GM12878 (cell line): ENCODE results near the gene CHD6. TPM values are rescaled to one million over a fixed set of nuclear protein-coding genes. Genes with fewer than 3 reads are reported as not detected.

Experiments
- ATAC-seq: fragments of 200-7000 bp; cut with Tn5 transposase; 3 replicates; pipeline ENCODE4 v1.9.1; 2020; ENCODE audit warnings: mild to moderate bottlenecking, moderate library complexity
- BruUV-seq: library from RNA; stranded (reverse); fragments of 400-500 nt; replicated peaks from 2 replicates; lab custom pipeline; 2021; lab: Mats Ljungman, UMichigan
- CTCF ChIA-PET: fragments of 300-600 bp; sonication (Branson Sonifier 250); formaldehyde crosslinking; extraction: SDS; loops from one replicate; lab custom pipeline; 2021; ENCODE audit warnings: inconsistent platforms; lab: Yijun Ruan, JAX
- POLR2A ChIA-PET: fragments of 350-600 bp; formaldehyde crosslinking; extraction: SDS; loops from one replicate; lab custom pipeline; 2021; ENCODE audit warnings: inconsistent platforms; lab: Charles Lee
- RAD21 ChIA-PET: fragments of 300-600 bp; sonication (Branson Sonifier 250); formaldehyde crosslinking; loops from one replicate; lab custom pipeline; 2023; ENCODE audit warnings: antibody characterized with exemption; ENCODE audit not compliant: unreplicated experiment; lab: Charles Lee
- SMC1A ChIA-PET: fragments of 300-600 bp; sonication (Branson Sonifier 250); formaldehyde crosslinking; loops from one replicate; lab custom pipeline; 2023; ENCODE audit not compliant: unreplicated experiment, uncharacterized antibody; lab: Charles Lee
- DNase-seq: peaks from one replicate; pipeline ENCODE4 v3.0.0-alpha.2; 2011; ENCODE audit warnings: low read depth, low spot score
- FAIRE-seq: peaks from 3 replicates; lab custom pipeline; 2011; peaks lifted over from hg19 to GRCh38; lab: Jason Lieb, UNC
- H2AFZ ChIP-seq: 2 replicates; pipeline ENCODE4 v1.6.0; 2011; ENCODE audit warnings: low read depth, low read length, control low read depth; ENCODE audit not compliant: control insufficient read depth
- H3K27ac ChIP-seq: 2 replicates; pipeline ENCODE4 v1.5.1; 2011; ENCODE audit warnings: control low read depth; ENCODE audit not compliant: control insufficient read depth, insufficient read depth
- H3K27me3 ChIP-seq, 2 experiments: replicated peaks in 1 of 2; 2 replicates each; pipeline versions ENCODE4 v1.6.0 to v1.6.1; 2011; ENCODE audit warnings: low read length in 1 of 2; ENCODE audit not compliant: control insufficient read depth in 2 of 2, insufficient read depth in 2 of 2
- H3K36me3 ChIP-seq, 2 experiments: 2 replicates each; pipeline ENCODE4 v1.5.1; 2011; ENCODE audit warnings: low read length in 1 of 2; ENCODE audit not compliant: control insufficient read depth in 2 of 2, insufficient read depth in 2 of 2
- H3K4me1 ChIP-seq: 2 replicates; pipeline ENCODE4 v1.6.1; 2011; ENCODE audit warnings: mild to moderate bottlenecking, low read length, moderate library complexity, mixed read lengths; ENCODE audit not compliant: control insufficient read depth, insufficient read depth
- H3K4me2 ChIP-seq: 2 replicates; pipeline ENCODE4 v1.6.0; 2011; ENCODE audit warnings: control low read depth; ENCODE audit not compliant: control insufficient read depth, insufficient read depth
- H3K4me3 ChIP-seq: fragments of 200-600 bp; sonication (generic); 2 replicates; pipeline ENCODE4 v1.5.1; 2016
- H3K79me2 ChIP-seq: 2 replicates; pipeline ENCODE4 v1.6.0; 2011; ENCODE audit warnings: low read length; ENCODE audit not compliant: control insufficient read depth, insufficient read depth
- H3K9ac ChIP-seq: 2 replicates; pipeline ENCODE4 v1.8.0; 2011; ENCODE audit warnings: low read length, control low read depth, mixed read lengths; ENCODE audit not compliant: control insufficient read depth, insufficient read depth
- H3K9me3 ChIP-seq: replicated peaks from 3 replicates; pipeline ENCODE4 v1.5.1; 2011; ENCODE audit warnings: mild to moderate bottlenecking, low read length; ENCODE audit not compliant: control insufficient read depth, insufficient read depth
- H4K20me1 ChIP-seq: 2 replicates; pipeline ENCODE4 v1.6.0; 2011; ENCODE audit not compliant: control insufficient read depth, insufficient read depth
- BCL11A ChIP-seq: IDR thresholded peaks from 2 replicates; pipeline ENCODE4 v1.6.1; 2011; ENCODE audit warnings: low read depth, low read length
- CHD1 ChIP-seq: IDR thresholded peaks from 2 replicates; pipeline ENCODE4 v1.6.1; 2012; ENCODE audit warnings: low read depth, low read length, improper control_type of control experiment
- RBBP5 ChIP-seq: fragments of 200-600 bp; sonication (generic); conservative IDR thresholded peaks from 2 replicates; pipeline ENCODE4 v1.6.1; 2016
- RUNX3 ChIP-seq: IDR thresholded peaks from 2 replicates; pipeline ENCODE4 v1.6.1; 2012; ENCODE audit warnings: low read length, inconsistent platforms
- SMAD5 ChIP-seq: IDR thresholded peaks from 2 replicates; pipeline ENCODE4 v1.6.1; 2016; ENCODE audit warnings: antibody characterized with exemption, low read depth
- WGBS: methylation state at CpG from one replicate; pipeline ENCODE4 v1.1.6; 2016; ENCODE audit warnings: low lambda C conversion rate; ENCODE audit not compliant: insufficient replicate concordance, insufficient coverage; ENCODE audit errors: missing lambda C conversion rate; 5-methylcytosine and 5-hydroxymethylcytosine counted together
- in situ Hi-C: fragments of 300-500 bp; cut with MboI; formaldehyde crosslinking; loops from 9 replicates; pipeline ENCODE4 v1.14.3; 2018; ENCODE audit warnings: mixed read lengths
- intact Hi-C: fragments of 100-400 bp; cut with micrococcal nuclease; formaldehyde crosslinking; loops from one replicate; pipeline ENCODE4 v1.14.2; 2022; ENCODE audit not compliant: unreplicated experiment
- polyA plus RNA-seq, 11 experiments: library from polyadenylated mRNA; depleted of rRNA in 4 of 11; unstranded in 6 of 11; stranded (reverse) in 5 of 11; fragments of >200 nt; fragmentation: Nextera tagmentation in 4 of 11; fragmentation: Illumina TruSeq in 1 of 11; extraction: Ambion mirVana in 4 of 11; extraction: Trizol in 1 of 11; gene quantifications; 1 replicate in 1 of 11; 2 replicates in 10 of 11; pipeline versions ENCODE4 v1.2.1 to v1.2.3, GENCODE V29; 2011 to 2016; ENCODE audit warnings: inconsistent platforms in 2 of 11, missing spikeins in 2 of 11, low read depth in 1 of 11
- total RNA-seq, 4 experiments: library from RNA; depleted of rRNA in 3 of 4; stranded (reverse); fragments of >200 nt in 3 of 4; fragmentation: Illumina TruSeq in 1 of 4; extraction: Trizol in 1 of 4; gene quantifications; 2 replicates each; pipeline versions ENCODE4 v1.2.1 to v1.2.3, GENCODE V29; 2013 to 2021
- TF ChIP-seq, protein P1 (sequence below): fragments of 450-650 bp; IDR thresholded peaks from 2 replicates; pipeline ENCODE4 v1.6.1; 2014; ENCODE audit warnings: mild to moderate bottlenecking
- TF ChIP-seq, protein P2 (sequence below): fragments of 450-650 bp; IDR thresholded peaks from 2 replicates; pipeline ENCODE4 v1.6.1; 2017; ENCODE audit warnings: low read depth, mild to moderate bottlenecking, moderate library complexity
- TF ChIP-seq, protein P3 (sequence below): IDR thresholded peaks from 2 replicates; pipeline ENCODE4 v1.6.1; 2012; ENCODE audit warnings: mild to moderate bottlenecking, low read depth, low read length
- TF ChIP-seq, protein P4 (sequence below): IDR thresholded peaks from 2 replicates; pipeline ENCODE4 v1.6.1; 2011; ENCODE audit warnings: low read depth, low read length, improper control_type of control experiment, borderline replicate concordance

The CHD6 gene
- total and polyA plus RNA-seq, 10 of the 15 experiments (the other 5 are each of a cell fraction or from before 2014, with no cell fraction given) = 4.3 to 25.5 (median 17.1) TPM

DNA sequence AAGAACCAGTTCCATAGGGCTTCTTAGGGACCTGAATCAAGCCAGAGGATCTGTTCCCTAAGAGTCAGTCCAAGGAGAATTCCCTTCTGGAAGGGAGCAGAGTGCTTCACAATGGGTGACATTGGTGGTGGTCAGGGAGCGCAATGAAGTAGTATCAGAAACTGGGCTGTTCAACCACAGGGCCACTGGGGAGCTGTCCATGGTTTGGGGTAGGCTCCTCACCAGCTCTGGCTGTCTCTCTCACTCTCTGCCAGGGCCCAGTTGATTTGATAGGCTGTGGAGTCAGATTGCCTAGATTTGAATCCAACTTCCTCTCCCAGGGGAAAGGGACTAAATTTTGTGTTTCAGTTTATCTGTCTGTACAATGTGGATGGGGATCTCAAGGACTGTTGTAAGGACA lies 36.7 kb upstream of the CHD6 start:
- Histone ChIP-seq H3K9me3 (no peaks in the 10 kb centered on the region), H3K4me2 (no peak overlapping the region), H2AFZ (no peak overlapping the region), H3K27me3 (no peaks in the 10 kb centered on the region), H3K9ac (no peak overlapping the region), H3K79me2 (no peaks in the 10 kb centered on the region), H3K4me1 (no peaks in the 10 kb centered on the region), H4K20me1 (no peaks in the 10 kb centered on the region), H3K4me3 (no peak overlapping the region), H3K36me3 (no peaks in the 10 kb centered on the region), H3K27ac (no peak overlapping the region)
- FAIRE-seq (no peak), ATAC-seq (peak; percentile 53), DNase-seq (no peak)
- RAD21 ChIA-PET = no interaction called here
- POLR2A ChIA-PET = no interaction called here
- TF ChIP-seq, protein P1, sequence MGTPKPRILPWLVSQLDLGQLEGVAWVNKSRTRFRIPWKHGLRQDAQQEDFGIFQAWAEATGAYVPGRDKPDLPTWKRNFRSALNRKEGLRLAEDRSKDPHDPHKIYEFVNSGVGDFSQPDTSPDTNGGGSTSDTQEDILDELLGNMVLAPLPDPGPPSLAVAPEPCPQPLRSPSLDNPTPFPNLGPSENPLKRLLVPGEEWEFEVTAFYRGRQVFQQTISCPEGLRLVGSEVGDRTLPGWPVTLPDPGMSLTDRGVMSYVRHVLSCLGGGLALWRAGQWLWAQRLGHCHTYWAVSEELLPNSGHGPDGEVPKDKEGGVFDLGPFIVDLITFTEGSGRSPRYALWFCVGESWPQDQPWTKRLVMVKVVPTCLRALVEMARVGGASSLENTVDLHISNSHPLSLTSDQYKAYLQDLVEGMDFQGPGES = no peak
- TF ChIP-seq RUNX3 (peak; percentile 19; the same call in 1 of the 2 replicates), SMAD5 (no peak), CHD1 (no peak), RBBP5 (no peak), BCL11A (no peak)
- TF ChIP-seq, protein P2, sequence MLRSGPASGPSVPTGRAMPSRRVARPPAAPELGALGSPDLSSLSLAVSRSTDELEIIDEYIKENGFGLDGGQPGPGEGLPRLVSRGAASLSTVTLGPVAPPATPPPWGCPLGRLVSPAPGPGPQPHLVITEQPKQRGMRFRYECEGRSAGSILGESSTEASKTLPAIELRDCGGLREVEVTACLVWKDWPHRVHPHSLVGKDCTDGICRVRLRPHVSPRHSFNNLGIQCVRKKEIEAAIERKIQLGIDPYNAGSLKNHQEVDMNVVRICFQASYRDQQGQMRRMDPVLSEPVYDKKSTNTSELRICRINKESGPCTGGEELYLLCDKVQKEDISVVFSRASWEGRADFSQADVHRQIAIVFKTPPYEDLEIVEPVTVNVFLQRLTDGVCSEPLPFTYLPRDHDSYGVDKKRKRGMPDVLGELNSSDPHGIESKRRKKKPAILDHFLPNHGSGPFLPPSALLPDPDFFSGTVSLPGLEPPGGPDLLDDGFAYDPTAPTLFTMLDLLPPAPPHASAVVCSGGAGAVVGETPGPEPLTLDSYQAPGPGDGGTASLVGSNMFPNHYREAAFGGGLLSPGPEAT = no peak
- TF ChIP-seq, protein P3, sequence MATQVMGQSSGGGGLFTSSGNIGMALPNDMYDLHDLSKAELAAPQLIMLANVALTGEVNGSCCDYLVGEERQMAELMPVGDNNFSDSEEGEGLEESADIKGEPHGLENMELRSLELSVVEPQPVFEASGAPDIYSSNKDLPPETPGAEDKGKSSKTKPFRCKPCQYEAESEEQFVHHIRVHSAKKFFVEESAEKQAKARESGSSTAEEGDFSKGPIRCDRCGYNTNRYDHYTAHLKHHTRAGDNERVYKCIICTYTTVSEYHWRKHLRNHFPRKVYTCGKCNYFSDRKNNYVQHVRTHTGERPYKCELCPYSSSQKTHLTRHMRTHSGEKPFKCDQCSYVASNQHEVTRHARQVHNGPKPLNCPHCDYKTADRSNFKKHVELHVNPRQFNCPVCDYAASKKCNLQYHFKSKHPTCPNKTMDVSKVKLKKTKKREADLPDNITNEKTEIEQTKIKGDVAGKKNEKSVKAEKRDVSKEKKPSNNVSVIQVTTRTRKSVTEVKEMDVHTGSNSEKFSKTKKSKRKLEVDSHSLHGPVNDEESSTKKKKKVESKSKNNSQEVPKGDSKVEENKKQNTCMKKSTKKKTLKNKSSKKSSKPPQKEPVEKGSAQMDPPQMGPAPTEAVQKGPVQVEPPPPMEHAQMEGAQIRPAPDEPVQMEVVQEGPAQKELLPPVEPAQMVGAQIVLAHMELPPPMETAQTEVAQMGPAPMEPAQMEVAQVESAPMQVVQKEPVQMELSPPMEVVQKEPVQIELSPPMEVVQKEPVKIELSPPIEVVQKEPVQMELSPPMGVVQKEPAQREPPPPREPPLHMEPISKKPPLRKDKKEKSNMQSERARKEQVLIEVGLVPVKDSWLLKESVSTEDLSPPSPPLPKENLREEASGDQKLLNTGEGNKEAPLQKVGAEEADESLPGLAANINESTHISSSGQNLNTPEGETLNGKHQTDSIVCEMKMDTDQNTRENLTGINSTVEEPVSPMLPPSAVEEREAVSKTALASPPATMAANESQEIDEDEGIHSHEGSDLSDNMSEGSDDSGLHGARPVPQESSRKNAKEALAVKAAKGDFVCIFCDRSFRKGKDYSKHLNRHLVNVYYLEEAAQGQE = peak; percentile 93
- TF ChIP-seq, protein P4, sequence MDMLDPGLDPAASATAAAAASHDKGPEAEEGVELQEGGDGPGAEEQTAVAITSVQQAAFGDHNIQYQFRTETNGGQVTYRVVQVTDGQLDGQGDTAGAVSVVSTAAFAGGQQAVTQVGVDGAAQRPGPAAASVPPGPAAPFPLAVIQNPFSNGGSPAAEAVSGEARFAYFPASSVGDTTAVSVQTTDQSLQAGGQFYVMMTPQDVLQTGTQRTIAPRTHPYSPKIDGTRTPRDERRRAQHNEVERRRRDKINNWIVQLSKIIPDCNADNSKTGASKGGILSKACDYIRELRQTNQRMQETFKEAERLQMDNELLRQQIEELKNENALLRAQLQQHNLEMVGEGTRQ = no peak
- intact Hi-C loops = no loop called here
- SMC1A ChIA-PET = no interaction called here
- CTCF ChIA-PET = no interaction called here
- BruUV-seq = no TSS peak
- 100% methylated on average over 1 of the region's 1 CpG for WGBS
- in situ Hi-C loops = no loop called here
